ELR (cell line): ENCODE measurements around the gene NEDD8.
A peak's percentile ranks its signal among the peaks of the same experiment; 100 is the strongest.

Experiments used
- DNase-seq: peaks from one replicate; pipeline ENCODE4 v3.0.0-alpha.2; 2015; ENCODE audit warnings: low read depth

The NEDD8 gene

GRCh38 chr14:24263848-24264247 is 31.7 kb upstream of the NEDD8 start:
- no peak for DNase-seq

GRCh38 chr14:24262821-24263733 is 30.9 kb upstream of the NEDD8 start, which contains the start of gene TGM1:
Gene TGM1 (minus strand): TSS chr14:24263177. CDS start chr14:24262352, 825 bp downstream.
- no peak for DNase-seq

GRCh38 chr14:24261969-24262327 is 29.8 kb upstream of the NEDD8 start:
- DNase-seq, result no peak

GRCh38 chr14:24261256-24261968 is 29.2 kb upstream of the NEDD8 start:
- DNase-seq, result no peak

GRCh38 chr14:24260780-24261157 is 28.6 kb upstream of the NEDD8 start:
- DNase-seq, result no peak

- no peak for DNase-seq
These were observed 28.0 kb upstream of the NEDD8 start for GRCh38 chr14:24260026-24260779.

- no peak for DNase-seq
These were observed 27.3 kb upstream of the NEDD8 start for GRCh38 chr14:24259282-24260025.

- no peak for DNase-seq
These were observed 26.5 kb upstream of the NEDD8 start for GRCh38 chr14:24258548-24259265.

- no peak for DNase-seq
These were observed 26.0 kb upstream of the NEDD8 start for GRCh38 chr14:24258119-24258518.

GRCh38 chr14:24256960-24257359 is 24.8 kb upstream of the NEDD8 start:
- DNase-seq, result no peak

GRCh38 chr14:24255931-24256711 is 24.0 kb upstream of the NEDD8 start:
- no peak for DNase-seq

- DNase-seq, result no peak
These were observed 23.3 kb upstream of the NEDD8 start for GRCh38 chr14:24255438-24255837.

- DNase-seq, result no peak
These were observed 22.6 kb upstream of the NEDD8 start for GRCh38 chr14:24254630-24255392.

- DNase-seq, result no peak
These were observed 21.8 kb upstream of the NEDD8 start for GRCh38 chr14:24253936-24254335.

- DNase-seq, result no peak
These were observed 20.3 kb upstream of the NEDD8 start for GRCh38 chr14:24252289-24253124.

- peak; percentile 73 for DNase-seq
These were observed 19.7 kb upstream of the NEDD8 start for GRCh38 chr14:24251880-24252288.

- no peak for DNase-seq
These were observed 18.2 kb upstream of the NEDD8 start for GRCh38 chr14:24250354-24250753.

GRCh38 chr14:24249230-24250021 is 17.3 kb upstream of the NEDD8 start:
- DNase-seq, result no peak
